CD4-positive, alpha-beta T cell treated with Interleukin-2 at 100 ng/mL for 4 hours (primary cell): ENCODE measurements around the gene MATN1.
"Not testable (repeated sequence)": the region's sequence is repeated elsewhere in the genome, so short reads cannot be mapped to it uniquely, and the experiment has no call there.

Experiments
- DNase-seq: peaks from one replicate; pipeline ENCODE4 v3.0.0-alpha.2; 2020; ENCODE audit warnings: low spot score

MATN1 gene, protein sequence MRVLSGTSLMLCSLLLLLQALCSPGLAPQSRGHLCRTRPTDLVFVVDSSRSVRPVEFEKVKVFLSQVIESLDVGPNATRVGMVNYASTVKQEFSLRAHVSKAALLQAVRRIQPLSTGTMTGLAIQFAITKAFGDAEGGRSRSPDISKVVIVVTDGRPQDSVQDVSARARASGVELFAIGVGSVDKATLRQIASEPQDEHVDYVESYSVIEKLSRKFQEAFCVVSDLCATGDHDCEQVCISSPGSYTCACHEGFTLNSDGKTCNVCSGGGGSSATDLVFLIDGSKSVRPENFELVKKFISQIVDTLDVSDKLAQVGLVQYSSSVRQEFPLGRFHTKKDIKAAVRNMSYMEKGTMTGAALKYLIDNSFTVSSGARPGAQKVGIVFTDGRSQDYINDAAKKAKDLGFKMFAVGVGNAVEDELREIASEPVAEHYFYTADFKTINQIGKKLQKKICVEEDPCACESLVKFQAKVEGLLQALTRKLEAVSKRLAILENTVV

GRCh38 chr1:30723331-30723755 is at the start of gene MATN1:
Gene MATN1 (minus strand): TSS chr1:30723585. CDS start chr1:30723551, 34 bp downstream.
- no peak for DNase-seq

DNA sequence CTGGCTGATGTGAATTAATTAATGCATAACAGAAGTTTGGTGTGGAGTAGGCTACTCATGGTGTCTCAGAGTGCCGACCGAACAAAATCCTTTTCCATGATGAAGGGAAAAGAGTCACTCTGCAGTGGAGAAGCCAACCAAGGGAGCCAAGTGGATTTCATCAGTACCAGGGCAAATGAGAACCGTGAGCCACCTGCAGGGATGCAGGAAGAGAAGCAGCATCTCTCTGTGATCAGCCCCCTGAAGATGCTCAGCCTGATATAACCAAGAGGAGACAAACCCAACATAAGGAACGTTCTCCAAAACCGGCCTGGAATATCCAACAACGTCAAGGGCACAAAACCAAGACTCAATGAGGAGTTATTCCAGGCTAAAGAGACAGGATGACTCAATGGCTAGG is 47.6 kb upstream of the MATN1 start:
- no peak for DNase-seq

DNA sequence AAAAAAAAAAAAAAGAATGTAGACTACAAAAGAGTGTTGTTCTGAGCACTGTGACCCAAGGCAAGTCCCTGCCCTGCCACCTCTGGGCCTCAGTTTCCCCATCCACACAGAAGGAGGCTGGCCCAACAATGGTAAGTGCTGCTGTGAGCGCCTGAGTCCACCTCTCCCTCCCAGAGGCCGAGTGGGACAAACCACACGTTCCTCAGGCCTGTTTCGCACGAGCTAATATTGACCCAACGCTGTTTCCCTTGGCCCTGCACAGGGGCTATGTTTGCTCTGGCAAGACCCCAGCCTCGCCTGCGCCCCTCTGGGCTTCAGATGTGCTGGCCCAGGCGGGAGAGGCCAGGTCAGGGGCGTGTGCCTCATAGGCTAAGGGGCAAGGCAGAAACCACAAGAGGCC is 46.8 kb upstream of the MATN1 start:
- DNase-seq, result no peak

DNA sequence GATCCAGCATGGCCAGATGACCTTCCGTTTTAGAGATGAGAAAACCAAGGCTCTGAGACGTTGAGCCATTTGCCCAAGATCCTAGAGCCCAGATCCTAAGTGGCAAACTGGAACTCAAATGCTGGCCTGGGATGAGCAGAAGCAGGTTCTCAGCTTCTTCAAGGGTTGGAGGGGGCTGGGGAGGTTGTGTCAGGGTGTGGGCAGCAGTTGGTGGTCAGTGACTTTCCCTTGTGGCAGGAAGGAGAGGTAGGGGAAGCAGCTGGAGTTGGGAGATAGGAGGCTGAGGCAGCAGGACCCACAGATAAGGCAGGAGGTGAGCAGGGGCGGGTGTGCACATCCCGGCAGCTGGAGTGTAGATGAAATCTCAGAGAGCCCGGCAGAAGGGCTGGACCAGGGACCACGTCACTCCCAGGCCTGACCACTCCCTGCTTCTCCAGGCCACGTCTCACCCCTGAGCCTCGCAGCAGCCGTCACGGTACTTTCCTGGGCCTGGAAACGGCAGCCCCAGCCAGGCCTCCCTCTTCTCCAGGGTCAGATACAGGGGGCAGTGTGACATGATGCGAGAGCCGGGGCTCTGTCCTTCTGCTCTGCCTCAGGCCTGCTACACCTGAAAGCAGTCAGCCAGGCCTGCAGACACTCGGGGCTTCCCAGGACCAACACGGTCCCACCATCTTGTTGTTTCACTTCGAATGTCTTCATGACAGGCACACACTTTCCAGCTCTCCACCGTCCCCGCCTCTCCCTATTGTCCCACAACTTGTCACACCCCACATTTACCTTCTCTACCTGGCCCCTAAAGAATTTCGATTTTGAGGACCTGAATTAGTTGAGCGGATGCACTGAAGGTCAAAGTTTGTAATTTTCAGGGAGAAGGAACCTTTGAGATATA is 45.7 kb upstream of the MATN1 start:
- no peak for DNase-seq

- no peak for DNase-seq
Measured at GRCh38 chr1:30768159-30768829, 44.9 kb upstream of the MATN1 start.

- not testable (repeated sequence) for DNase-seq
Measured at GRCh38 chr1:30766948-30767347, 43.6 kb upstream of the MATN1 start.

DNA sequence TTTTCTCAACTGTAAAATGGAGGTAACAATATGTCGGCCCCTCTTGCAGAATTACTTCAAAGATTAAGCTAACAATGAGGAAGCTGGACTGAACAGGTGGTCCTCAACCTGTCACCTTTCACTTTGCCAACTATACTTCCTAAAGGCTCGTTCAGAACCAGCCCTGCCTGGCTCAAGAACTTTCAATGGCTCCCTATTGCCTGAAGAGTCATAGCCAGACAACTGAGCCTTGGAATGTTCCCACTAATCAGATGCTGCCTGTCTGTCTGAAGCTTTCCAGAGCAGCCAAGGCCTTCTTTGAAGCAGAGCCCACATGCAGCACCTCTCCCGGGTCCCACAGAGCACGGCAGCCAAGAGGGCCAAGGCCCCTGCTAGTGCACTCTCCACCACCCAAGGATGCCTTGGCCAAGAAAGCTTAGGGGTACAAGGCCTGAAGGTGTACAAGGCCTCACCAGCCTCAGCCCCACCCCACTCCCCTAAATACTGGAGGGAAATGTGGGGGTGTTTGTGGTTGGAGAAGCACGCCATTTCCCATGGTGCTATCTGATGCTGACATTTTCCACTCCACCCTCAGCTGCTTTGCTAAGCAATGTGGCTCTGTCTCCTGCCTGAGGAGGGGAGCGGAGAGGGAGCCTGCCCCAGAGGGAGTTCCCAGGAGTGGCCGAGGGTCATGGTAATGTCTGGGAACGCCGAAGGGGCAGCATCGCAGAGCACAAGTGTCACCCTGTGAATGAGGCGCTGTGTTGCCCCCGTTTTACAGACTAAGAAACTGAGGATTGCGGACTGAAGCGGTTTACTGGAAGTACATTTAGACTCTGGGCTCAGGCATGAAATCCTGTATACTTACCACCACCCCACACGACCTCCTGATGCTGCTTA is 42.4 kb upstream of the MATN1 start:
- DNase-seq, result no peak

DNA sequence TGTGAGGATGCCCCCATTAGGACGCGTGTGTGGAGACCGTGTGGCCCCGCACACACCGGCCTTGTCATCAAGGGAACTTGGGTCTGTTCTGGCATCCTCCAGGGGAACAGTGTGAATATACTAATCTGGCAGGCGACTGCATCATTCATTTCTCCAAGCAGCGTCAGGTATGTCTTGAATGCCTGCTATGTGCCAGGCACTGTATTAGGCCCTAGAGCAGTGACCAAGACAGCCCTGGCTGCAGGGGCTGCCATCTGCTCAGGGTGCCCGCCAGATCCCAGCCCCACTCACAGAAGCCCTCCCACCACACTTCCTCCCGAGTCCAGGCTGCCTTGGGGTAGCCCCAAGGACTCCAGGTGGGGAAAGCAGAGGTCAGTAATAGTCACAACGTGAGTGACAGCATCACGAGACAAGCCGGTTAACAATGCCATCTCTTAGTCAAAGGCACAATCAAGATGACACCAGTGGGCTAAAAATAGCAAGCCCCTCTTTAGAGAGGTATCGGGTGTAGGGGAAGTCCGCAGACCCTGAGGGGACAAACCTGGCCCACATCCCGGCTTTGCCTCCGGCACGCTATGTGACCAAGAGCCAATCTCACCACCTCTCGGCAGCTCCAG is 41.7 kb upstream of the MATN1 start:
- no peak for DNase-seq

DNA sequence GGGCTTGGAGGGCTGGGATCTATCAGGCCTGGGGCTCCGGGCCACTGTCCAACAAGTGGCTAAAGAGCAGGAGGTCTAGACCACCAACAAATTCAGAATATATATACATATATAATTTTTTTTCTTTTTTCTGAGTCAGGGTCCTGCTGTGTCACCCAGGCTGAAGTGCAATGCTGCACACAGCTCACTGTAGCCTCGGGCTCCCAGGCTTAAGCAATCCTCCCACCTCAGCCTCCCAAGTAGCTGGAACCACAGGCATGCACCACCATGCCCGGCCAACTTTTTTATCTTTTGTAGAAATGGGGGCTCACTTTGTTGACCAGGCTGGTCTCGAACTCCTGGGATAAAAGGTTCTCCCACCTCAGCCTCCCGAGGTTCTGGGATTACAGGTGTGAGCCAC is 41.0 kb upstream of the MATN1 start:
- DNase-seq, result no peak

- DNase-seq, result no peak
Measured at GRCh38 chr1:30763651-30764248, 40.4 kb upstream of the MATN1 start.

GRCh38 chr1:30762930-30763650 is 39.7 kb upstream of the MATN1 start:
- no peak for DNase-seq

- no peak for DNase-seq
Measured at GRCh38 chr1:30762152-30762929, 39.0 kb upstream of the MATN1 start.

- no peak for DNase-seq
Measured at GRCh38 chr1:30761381-30762151, 38.2 kb upstream of the MATN1 start.

GRCh38 chr1:30760596-30761324 is 37.4 kb upstream of the MATN1 start:
- no peak for DNase-seq

GRCh38 chr1:30759718-30760281 is 36.4 kb upstream of the MATN1 start:
- peak; percentile 67 for DNase-seq

GRCh38 chr1:30758785-30759380 is 35.5 kb upstream of the MATN1 start:
- DNase-seq, result no peak
